ENCODE measurements around the gene TFAP2D. TPM values are rescaled to one million over a fixed set of nuclear protein-coding genes. Genes with fewer than 3 reads are reported as not detected.

TFAP2D gene
- total RNA-seq, 6 experiments from 2014 or later: not detected

DNA sequence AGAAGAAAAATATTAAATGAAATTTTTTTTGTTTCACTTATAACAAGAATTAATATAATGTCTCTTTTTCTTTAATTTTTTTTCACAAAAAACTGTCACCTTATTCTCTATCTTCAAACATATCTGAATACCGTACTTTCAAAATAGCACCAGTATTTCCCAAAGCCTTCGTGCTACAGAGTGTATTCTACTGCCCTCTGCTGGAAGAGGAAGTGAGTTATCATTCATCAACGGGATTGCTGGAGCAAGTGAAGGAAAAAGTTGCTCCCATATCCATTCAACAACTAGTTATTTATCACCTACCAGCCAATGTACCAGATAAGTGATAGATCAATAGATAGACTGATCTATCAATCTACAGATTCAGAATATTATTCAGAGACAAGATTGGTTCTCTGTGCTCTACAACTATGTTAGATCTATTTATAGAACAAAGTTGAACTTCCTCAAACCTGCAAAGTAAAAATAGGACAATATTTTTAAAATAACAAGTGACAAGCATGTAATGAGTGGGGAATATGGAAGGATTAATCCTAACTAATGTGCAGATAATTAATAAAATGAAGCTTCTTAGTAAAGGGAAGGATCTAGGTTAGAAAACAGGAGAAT lies 78.7 kb downstream of the TFAP2D start:
- H3K27me3 ChIP-seq: no peaks in the 10 kb centered on the region
- H3K27ac ChIP-seq: no peak overlapping the region
- H3K4me1 ChIP-seq: no peaks in the 10 kb centered on the region
- WGBS (ENCODE audit: insufficient coverage, low coverage, low lambda C conversion rate, missing lambda C conversion rate): 0% methylated on average over 3 of the region's 3 CpGs
- TF ChIP-seq, protein P1, sequence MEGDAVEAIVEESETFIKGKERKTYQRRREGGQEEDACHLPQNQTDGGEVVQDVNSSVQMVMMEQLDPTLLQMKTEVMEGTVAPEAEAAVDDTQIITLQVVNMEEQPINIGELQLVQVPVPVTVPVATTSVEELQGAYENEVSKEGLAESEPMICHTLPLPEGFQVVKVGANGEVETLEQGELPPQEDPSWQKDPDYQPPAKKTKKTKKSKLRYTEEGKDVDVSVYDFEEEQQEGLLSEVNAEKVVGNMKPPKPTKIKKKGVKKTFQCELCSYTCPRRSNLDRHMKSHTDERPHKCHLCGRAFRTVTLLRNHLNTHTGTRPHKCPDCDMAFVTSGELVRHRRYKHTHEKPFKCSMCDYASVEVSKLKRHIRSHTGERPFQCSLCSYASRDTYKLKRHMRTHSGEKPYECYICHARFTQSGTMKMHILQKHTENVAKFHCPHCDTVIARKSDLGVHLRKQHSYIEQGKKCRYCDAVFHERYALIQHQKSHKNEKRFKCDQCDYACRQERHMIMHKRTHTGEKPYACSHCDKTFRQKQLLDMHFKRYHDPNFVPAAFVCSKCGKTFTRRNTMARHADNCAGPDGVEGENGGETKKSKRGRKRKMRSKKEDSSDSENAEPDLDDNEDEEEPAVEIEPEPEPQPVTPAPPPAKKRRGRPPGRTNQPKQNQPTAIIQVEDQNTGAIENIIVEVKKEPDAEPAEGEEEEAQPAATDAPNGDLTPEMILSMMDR (IDR thresholded peaks at IDR 0.05): peak; percentile 45 to 87 (median 80)
- no peak for TF ChIP-seq POLR2A (IDR thresholded peaks at IDR 0.05)
- no peak for DNase-seq
- no peak overlapping the region for H3K4me3 ChIP-seq
- H3K36me3 ChIP-seq: no peaks in the 10 kb centered on the region
- intact Hi-C loops (cut with DNase I): no loop called here
- no peaks in the 10 kb centered on the region for H3K9me3 ChIP-seq
- peak; percentile 82 to 91 (median 84) for ATAC-seq

DNA sequence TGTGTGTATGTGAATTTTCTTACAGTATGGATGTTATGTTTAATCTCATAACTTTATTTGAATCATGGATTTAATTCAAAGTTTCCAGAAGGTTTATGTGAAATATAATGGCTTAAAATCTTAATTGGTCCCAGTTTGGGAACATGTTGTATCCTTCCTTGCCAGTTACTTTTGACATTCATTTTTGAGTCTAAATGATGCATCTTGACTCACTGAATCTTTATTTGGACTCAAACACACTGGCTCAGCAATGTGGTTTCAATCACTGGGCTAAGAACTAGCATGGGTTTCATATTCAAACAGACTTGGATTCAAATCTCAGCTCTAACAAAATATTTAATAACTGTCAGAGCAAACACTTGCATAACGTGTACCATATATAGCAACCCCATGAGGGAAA lies 79.4 kb downstream of the TFAP2D start:
- no peak for ATAC-seq
- Histone ChIP-seq H3K27ac (no peak overlapping the region), H3K4me3 (no peak overlapping the region), H3K4me1 (no peaks in the 10 kb centered on the region), H3K27me3 (no peaks in the 10 kb centered on the region), H3K9me3 (no peaks in the 10 kb centered on the region), H3K36me3 (no peaks in the 10 kb centered on the region)
- TF ChIP-seq, protein P1 (IDR thresholded peaks at IDR 0.05): no peak
- TF ChIP-seq POLR2A (IDR thresholded peaks at IDR 0.05): no peak
- intact Hi-C loops (cut with DNase I): no loop called here
- WGBS (ENCODE audit: insufficient coverage, low coverage, low lambda C conversion rate, missing lambda C conversion rate): 44% methylated on average over 1 of the region's 1 CpG
- no peak for DNase-seq

DNA sequence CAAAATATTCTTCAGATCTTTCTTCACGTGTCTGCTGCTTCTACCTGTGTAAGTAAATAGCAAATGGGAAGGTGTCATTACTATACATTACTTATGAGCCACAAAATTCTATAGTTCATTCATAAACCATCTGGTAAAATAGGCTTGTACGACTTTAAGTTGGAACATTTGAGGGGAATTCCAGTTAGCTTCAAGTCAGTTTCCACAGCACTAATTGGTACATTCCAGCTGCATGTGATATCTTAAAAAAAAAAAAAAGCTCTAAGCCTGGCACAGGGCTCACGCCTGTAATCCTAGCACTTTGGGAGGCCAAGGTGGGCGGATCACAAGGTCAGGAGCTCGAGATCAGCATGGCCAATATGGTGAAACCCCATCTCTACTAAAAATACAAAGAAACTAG lies 82.2 kb downstream of the TFAP2D start:
- TF ChIP-seq, protein P1 (IDR thresholded peaks at IDR 0.05): no peak
- no peak for TF ChIP-seq POLR2A (IDR thresholded peaks at IDR 0.05)
- Histone ChIP-seq H3K4me1 (no peaks in the 10 kb centered on the region), H3K36me3 (no peaks in the 10 kb centered on the region), H3K9me3 (no peaks in the 10 kb centered on the region), H3K27me3 (no peaks in the 10 kb centered on the region), H3K27ac (no peak overlapping the region), H3K4me3 (no peak overlapping the region)
- DNase-seq: no peak
- ATAC-seq: no peak
- WGBS (ENCODE audit: insufficient coverage, low coverage, low lambda C conversion rate, missing lambda C conversion rate): 30% methylated on average over 5 of the region's 5 CpGs
- intact Hi-C loops (cut with DNase I): no loop called here

DNA sequence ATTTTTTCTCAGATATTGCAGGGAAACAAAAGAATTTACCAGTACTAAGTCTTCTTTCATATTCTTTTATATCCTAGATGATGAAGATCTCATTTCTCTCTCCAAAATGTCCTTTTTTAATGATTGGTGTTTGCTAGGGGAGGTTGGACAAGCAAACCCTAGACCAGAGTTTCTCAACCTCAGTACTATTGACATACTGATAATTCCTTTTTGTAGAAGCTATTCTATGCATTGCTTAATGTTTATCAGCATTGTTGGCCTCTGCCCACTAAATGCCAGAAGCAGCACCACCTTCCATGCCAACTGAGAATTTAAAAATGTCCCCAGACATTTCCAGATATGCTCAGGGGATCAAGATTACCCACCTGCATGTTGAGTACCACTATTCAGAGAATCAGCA lies 91.0 kb downstream of the TFAP2D start:
- H3K27me3 ChIP-seq: no peaks in the 10 kb centered on the region
- peaks cover 0 to 17% (median 0%) of the 10 kb centered on the region in 4 donors for H3K4me1 ChIP-seq
- H3K9me3 ChIP-seq: no peaks in the 10 kb centered on the region
- DNase-seq (no peak), ATAC-seq (peak in 3 of 4 donors; percentile 69 to 71 (median 70))
- no peaks in the 10 kb centered on the region for H3K36me3 ChIP-seq
- intact Hi-C loops (cut with DNase I): no loop called here
- no peak overlapping the region for H3K27ac ChIP-seq
- TF ChIP-seq, protein P1 (IDR thresholded peaks at IDR 0.05): no peak
- no peak for TF ChIP-seq POLR2A (IDR thresholded peaks at IDR 0.05)
- no peak overlapping the region for H3K4me3 ChIP-seq

DNA sequence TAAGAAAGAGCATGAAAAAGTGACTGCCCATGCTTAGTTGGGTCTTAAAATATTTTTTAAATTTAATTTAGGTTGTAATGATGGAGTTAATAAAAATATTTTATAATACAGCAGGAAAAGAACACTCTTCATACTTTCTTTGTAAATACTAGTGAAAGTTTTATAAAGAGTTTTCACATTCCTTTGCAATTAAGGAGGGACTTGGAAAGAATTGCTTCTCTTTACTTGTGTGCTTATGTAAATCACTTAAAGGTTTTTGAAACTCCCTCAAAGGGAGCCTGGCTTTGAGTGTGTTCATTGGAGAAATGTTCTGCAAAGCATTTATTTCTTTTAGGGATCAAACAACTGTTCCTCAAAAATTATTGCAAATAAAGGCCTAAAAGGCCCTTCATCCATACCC lies 93.7 kb downstream of the TFAP2D start:
- Histone ChIP-seq H3K4me3 (no peak overlapping the region), H3K9me3 (no peaks in the 10 kb centered on the region), H3K27me3 (no peaks in the 10 kb centered on the region), H3K36me3 (no peaks in the 10 kb centered on the region), H3K4me1 (peaks cover 0 to 17% (median 0%) of the 10 kb centered on the region in 4 donors), H3K27ac (no peak overlapping the region)
- ATAC-seq (no peak), DNase-seq (no peak)
- TF ChIP-seq, protein P1 (IDR thresholded peaks at IDR 0.05): no peak
- no peak for TF ChIP-seq POLR2A (IDR thresholded peaks at IDR 0.05)
- intact Hi-C loops (cut with DNase I): no loop called here

Measured in right lobe of liver (tissue), 6 donors.